SW 1271 (cell line): Measurements from ENCODE around the gene FAM163B.

ENCODE experiments used
- DNase-seq, 2 experiments: peaks; one replicate each; lab custom pipeline; 2025; lab: John Stamatoyannopoulos, UW

Gene FAM163B

DNA sequence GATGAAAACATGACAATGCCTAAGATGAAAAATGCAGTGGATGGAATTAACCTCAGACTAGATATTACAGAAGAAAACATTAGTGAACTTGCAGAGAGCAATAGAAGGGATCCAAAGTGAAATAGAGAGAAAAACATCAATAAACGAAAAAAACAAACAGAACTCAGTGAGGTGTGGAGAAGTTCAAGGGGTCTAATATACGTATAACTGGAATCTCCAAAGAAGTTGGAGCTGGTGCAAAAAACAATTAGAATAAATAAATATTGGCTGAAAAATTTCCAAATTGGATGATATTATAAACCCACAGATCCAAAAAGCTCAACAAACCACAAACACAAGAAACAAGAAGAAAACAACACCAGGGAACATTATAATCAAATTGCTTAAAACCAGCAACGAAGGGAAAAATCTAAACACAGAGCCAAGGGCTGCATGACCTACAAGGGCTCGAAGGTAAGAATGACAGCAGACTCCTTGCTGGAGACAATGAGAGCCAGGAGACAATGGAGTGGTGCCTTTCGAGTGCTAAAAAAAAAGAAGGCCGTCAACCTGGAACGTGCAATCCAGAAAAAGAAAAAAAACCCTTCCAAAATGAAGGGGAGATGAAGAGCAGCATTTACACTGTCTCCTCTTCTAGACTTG, 11.8 kb downstream of the FAM163B start:
- no peak for DNase-seq

DNA sequence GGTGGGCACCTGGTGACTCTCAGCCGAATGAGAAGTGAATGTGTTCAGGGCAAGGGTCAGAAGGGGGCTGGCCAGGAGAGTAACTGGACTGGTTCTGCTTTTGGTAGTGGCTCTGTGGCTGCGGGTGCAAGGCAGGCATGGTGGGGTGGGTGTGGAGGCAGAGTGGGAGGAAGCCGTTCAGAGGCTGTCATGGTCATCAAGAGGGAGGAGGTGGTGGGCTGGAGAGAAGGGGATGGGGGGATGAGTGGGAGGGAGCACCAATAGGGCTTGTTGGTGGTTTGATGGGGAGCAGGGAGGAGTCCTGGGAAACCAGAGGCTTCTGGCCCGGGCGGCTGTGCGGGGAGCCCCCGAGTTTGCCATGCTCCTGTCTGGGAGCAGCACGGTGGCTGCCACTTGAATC, 13.3 kb downstream of the FAM163B start:
- no peak for DNase-seq

DNA sequence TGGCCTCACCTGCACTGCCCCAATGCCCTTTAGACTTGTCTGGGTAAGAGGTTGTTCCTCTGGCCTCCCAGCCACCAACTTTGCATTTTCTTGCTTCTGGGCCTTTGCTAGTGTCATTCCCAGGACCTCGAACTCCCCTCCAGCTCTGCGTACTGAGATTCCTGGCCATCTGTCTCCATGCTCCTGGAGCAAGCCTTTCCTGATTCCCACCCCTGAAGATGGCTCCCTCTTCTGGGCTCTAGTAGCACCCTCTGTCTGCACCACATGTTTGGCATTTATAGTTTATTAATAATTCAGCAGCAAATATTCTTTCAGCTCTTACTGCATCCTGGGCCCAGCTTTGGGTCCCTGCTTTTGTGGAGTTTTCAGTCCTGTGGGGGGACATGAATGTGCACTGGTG, 14.9 kb downstream of the FAM163B start:
- no peak for DNase-seq

DNA sequence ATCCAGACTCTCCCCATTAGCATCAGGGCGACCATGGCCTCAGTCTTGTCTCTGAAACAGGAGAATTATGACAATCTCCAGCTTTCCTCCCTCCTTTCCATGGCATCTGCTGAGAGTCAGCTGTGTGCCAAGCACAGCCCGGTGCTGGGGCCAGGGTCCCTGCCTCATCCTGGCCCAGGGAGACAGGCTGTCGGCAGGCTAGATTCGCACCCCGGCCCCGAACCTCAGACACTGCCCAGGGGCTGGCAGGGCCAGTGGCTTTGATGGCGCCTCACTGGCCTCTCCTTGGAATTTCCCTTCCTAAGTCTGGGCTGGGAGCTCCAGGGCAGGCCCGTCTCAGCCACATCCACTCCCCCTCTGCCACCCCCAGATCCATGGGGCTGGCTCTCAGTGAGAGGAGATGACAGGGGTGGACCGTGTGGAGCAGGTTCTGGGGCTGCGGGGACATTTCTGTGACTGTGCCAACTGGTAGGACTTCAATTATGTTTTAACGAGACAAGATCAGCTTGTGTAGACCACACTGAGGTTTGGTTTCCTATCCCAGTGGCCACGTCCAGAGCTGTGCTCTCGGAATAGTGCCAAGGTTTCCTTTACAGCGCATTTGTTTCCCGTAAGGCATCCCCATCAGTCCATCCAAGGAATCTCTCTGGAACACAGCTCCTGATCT, 15.5 kb downstream of the FAM163B start:
- no peak for DNase-seq

DNA sequence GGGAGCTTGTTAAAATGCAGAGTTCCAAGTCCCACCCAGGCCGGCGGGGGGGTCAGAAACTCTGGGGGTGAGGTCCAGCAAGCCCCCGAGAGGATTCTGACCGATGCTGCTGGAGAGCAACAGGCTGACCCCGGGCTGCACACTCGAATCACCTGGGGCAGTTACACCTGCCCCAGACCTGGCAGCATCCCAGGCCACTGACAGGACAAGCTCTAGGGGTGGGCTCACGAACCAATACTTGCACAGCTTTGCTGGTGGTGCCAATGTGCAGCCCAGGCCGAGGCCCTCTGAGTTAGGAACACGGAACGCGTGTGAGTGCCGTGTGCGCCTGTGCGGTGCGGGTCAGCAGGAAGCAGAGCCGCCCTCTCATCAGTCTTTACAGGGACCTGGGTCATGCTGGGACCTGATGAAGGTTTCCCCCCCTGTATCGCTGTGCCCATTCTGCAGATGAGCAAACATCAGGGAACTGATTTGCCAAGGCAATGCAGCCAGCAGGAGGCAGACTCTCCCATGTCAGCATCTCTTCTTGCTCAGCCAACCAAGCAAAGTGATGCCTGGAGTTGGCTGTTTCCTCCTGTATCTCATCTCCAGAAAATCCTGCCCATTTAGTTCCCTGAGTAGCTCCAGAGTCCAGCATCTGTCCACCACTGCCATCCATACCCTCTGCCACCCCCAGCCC, 16.3 kb downstream of the FAM163B start:
- no peak for DNase-seq

DNA sequence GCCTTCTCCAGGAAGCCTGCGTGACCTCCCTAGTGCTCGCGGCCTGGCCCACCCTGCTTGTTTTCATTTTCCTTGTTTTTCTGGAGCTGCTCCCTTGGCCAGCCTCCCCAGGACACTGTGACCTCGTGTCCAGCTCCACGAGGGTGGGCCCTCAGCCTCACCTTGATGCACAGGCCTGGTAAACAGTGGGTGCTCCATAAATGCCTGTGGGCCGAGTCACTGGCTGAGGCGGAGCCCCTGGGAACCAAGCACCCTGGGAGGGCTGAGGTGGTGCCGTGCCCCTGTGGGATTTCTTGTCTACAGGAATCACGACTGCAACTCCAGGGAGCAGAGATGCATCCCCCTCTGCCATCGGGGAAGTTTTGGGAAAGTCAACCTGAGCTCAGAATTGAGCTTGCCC, 17.2 kb downstream of the FAM163B start:
- no peak for DNase-seq

DNA sequence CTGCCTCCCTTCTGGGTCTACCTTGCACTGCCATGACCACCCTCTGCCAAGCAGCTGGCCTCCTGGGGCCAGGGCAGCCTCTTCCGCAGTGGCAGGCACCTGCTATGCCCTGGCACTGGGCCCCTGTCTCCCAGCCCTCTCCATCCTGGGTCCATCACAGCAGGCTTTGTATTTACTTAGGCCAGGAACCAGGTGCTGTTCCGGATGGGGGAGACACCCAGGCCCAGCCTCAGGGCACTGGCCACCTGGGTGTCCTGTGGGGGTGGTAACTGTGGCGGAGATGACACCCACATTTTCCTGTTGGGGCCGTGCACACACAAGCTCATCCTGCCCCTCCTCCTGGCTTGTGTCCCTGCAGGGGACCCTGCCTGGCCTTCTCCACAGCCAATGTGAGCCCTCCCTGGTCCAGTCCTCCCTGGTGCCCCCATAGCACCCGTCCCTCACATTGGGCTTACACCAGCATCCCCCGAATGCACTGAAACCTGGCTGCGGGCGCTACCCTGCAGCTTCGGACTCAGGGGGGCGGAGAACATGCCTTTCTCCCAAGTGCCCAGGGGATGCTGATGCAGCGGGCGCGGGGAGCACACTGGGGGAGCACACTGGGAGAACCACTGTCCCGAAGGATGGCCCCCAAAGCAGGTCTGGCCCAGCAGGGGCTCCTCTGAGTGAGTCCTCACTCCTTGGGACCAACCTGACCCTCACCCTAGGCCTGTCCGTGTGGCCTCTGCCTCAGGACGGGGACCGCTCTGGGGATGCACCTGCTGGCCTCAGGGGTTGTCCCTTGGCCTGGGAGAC, 17.9 kb downstream of the FAM163B start:
- DNase-seq, result no peak

DNA sequence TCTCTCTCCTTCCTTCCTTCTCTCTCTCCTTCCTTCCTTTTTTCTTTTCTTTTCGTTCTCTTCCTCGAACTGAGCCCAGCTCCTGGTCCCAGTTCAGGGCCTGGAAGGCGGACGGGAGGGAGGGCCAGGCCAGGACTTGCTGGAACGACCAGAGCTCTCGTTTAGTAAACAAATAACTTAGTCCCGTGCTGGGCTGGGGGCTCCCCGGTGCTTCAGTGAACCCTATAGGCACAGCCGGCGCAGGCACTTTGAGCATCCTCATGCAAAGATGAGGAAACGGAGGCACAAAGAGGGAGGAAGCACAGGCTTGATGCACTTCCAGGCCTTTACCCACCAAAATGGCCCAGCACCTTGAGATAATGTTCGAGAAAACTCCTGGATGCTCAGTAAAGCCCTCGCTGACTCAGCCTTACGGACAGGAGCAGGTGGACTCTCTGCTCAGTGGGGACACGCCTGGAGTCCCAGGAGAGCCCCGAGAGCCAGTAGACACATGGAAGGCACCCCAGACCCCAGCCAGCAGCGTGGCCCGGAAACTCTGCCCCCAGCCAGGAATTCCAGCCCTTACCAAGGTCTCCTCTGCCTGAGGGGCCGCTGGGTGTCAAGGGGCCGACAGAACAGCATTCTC, 18.8 kb downstream of the FAM163B start:
- DNase-seq, result no peak

DNA sequence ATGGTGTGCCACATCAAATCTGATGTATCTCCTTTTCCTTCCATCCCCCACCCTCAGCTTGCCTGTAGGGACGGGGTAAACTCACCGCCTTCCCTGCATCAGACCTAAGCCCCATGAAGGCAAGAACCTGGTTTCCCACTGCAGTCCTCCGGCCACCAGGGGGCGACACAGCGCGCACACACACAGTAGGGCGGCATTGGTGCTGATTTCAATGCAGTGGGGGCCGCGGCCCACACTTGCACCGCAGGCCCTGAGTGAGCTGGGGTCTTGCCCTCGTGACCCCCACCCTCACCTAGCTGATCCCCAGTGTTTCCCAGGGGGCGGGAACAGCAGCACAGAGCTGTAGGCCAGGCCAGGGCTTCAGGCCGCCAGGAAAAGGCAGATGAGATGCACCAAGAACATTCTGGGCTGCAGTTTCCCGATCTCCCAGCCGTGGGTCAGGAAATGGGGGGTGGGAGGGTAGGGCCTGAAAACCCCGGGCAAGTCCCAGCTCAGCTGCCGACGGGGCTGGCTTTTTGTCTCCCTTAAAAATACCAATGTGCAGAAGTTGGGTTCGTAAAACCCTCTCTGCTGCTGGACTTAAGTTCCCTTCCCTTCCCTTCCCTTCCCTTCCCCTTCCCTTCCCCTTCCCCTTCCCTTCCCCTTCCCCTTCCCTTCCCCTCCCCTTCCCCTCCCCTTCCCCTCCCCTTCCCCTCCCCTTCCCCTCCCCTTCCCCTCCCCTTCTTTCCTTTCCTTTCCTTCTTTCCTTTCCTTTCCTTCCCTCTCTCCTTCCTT, 19.5 kb downstream of the FAM163B start:
- no peak for DNase-seq

DNA sequence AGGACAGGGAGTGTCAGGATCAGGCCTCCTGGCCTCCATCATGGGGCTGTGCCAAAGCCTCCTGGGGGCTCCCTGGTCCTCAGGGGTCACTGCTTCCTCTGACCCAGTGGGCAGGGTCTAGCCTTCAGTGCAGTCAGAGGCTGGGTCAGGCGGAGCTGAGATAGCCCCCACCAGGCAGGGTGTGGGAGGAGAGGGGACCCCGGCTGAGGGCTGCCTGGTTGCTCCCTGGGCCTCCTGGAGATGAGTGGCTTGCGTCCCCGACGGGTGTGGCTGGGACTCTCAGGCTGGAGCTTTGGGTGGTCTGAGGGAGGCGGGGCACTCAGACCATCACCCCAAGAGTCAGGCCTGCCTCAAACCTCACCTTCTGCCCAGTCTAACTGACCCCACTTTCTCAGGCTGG, 21.7 kb downstream of the FAM163B start:
- DNase-seq, result no peak

DNA sequence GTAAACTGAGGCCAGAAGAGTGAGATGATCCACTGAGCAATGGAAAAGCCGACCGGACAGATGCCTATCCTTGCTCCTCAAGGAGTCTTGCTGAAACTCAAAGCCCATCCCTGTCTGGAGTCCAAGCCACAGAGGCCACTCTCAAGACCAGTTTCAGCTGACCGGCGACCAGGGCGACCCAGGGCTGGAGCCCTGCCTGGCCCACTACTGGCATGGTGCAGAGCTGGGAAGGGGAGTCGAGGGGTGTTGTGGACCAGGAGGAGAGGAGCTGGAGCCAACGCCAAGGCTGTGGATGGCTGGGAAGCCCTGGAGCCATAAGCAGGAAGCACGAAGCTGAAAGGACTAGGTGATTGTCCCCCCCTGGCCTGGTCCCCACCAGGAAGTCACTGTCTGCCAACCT, 22.1 kb downstream of the FAM163B start:
- DNase-seq, result no peak

DNA sequence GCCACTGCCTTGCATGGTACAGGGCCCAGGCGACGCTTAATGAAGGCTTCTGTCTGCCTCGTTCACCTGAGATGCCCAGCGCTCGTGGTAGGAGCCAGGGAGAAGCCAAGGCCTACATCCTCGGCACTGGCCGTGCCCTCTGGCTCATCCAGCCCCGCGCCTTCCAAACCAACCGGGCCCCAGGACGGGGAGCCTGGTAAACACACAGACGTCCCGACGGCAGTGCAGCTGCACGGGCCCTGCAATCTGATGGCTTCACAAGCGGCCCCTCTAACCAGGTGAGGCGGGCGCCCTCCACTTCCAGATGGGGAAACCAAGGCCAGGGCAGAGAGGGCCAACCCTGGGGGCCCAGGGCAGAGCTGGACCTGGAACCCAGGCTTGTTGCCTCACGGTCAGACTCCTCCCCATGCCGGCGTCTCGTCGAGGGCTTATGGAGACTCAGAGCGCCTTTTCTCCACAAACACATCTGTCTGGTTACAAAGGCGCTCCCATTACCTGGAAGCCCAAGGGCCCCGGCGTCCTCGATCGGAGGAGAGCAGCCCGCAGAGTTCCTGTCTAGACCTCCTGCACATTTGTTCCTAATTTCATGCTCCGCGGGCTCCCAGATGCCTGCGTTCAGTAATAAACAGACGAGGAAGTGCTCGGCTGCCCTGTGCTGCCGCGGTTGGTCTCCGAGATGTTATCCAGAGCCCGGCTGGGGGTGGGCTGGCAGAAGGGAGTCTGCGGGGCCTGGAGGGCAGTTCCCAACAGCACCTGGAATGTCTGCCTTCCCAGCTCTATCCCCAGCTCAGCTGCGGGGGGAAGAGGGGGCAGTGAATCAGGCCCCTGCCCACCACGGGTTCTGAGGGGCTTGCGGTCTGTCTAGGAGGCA, 23.5 kb downstream of the FAM163B start:
- DNase-seq, result no peak

DNA sequence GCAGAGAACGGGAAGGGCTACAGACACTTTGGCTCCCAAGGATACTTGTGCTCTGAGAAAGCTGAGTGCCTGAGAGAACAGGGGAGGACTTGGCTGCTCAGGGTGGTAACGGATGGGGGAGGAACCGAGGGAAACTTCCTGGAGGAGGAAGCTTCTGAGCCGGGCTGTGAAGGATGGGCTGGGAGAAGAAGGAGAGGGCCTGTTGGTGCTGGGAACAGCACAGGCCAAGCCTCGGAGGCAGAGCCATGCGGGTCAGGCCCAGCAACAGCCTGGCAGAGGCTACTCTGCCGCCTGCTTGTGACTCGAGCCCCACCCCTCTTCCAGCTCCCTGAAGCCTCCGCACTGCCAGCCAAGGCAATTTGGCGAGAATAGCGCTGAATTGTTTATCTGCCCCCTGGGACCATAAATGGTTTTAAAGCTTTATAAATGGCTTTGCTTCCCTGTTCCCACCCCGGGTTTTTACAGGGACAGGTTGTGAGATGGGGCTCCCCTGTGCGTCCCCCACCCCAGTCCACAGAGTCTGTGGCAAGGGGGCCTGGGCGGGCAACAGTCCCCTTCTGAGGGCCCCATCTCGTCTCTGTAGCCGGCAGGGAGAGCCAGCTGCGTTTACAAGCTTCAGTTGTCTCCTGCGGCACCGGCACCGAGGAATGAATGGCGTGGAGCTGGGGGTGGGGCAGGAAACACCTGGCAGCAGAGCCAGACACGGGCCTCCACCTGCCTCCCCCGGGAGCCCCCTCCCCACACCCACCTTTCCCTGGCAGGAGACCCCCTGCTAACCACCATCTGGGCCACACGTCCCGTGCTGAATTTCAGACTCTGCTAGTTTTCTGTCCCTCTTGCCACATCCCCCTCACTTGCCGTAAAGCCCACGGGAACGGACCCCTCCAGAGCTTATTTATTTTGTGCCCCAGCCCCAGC, 24.4 kb downstream of the FAM163B start:
- DNase-seq, result no peak

DNA sequence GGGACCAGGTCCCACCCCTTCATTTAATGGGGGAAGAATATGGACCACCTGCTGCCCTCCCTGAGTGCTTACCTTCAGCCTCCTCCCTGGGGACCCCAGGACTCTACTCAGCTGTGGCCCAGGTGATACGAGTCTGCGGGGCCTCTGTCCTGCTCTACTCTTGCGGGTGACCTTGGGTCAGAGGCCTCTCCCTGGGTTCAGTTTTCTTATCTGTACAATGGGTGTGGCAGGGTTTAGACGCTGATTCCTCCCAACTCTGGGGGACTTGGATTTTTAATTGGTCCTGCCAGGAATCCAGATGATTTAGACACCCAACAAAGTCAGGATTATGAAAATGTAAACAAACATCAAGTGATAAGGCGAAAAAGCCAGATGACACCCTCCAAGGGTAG, 25.0 kb downstream of the FAM163B start:
- no peak for DNase-seq

DNA sequence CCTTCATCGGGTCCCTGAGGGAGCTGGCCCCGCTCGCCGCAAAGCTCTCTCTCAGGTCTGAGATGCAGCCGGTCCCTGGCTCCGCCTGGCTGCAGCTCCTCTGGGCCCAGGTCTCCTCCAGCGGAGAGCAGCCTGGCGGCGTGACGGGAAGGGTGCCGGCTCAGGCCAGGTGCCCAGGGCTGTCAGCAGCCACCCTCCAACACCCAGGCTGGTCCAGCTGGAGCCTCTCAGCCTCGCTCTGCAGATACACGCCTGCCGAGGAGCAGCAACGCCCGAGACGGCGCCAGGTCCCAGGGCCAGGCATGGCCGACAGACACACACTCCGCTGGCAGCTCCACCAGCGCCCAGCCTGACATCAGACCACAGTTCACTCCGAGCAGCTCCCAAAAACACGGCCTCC, 25.6 kb downstream of the FAM163B start:
- no peak for DNase-seq

DNA sequence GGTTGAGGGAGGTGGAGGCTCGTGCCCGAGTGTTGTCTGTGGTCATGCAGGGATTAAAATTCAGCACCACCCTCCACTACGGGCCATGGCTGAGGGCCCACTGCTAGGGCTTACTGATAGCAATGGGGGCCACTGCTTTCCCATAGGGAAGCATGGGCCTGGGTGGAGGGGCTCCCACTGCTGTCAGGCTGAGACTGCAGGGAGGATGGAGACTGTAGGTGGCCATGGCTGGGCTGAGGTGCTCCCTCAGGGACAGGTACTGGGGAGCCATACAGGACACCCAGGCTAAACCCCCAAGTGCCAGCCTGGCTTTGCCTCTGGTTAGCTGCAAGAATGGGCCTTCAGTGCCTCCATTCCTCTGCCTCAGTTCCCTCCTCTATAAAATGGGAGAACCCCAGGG, 26.1 kb downstream of the FAM163B start:
- DNase-seq, result no peak

DNA sequence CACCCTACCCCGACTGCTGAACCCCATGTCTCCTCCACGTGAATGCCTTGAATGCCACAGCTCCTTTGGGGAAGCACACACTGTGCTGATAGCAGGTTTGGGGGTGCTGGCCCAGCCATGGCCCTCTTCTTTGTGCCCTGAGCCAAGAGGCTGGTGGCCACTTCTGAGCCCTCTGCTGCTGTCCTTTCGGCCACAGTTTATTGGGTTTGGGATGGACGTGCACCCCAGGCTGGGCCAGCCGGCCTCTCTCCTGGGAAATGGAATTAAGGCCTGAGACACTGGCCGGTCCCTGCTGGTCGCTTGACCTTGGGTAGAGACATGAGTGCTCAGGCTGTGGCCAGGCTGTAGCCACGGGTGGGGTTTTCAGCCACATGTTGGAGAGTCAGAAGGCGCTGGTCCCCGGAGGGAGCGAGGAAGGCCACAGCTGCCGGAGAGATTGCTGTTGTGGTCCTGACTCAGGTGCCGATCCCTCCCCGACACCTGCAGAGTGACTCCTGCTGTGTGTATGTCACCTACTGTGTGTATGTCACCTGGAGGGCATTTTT, 26.6 kb downstream of the FAM163B start:
- DNase-seq, result no peak

DNA sequence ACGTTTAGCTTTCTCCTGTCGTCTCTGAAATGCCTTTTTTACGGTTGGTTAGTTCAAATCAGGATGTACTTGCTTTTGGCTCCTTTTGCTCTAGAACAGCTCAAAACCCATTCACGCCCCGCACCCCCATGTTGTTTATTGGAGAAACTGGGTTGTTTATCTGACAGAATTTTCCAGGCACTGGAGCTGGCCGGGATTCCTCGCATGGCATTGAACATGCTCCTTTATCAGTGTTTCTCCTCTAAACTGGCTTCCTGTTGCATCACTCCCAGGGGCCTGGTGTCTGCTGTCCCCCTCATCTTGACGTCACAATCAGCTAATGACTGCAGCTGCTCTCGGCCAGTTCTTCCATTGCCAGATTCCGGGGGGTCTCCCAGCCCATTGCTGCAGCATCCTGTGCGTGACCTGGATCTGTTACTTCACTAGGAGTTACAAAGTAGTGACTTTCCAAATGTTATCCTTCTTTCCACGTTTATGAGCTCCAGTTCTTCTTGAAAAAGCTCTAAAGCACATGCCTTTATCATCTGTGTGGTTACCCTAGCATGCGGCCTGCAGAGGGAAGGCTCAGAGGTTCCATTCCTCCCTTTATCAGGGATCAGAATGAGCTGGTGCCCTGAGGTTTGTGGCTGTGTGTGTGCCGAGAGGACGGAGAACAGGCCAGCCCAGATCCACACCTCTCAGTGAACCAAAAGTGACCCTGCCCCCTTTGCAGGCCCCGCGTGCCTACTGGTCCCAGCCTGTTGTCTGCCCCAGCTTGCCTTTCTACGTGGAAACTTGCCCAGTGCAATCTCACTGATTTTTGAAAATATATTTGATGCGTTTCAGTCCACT, 27.5 kb downstream of the FAM163B start:
- no peak for DNase-seq
